NCI-H2029 (cell line): ENCODE data around the gene TMEM87B.
"Not testable (repeated sequence)": the region's sequence is repeated elsewhere in the genome, so short reads cannot be mapped to it uniquely, and the experiment has no call there.

Source experiments
- DNase-seq: peaks from one replicate; lab custom pipeline; 2025; lab: John Stamatoyannopoulos, UW

Gene TMEM87B

GRCh38 chr2:112073875-112074274, 18.8 kb downstream of the TMEM87B start:
- peak; percentile 41 for DNase-seq

- DNase-seq: no peak
Measured at GRCh38 chr2:112074506-112074905, 19.4 kb downstream of the TMEM87B start.

- no peak for DNase-seq
Measured at GRCh38 chr2:112075490-112076260, 20.6 kb downstream of the TMEM87B start.

- DNase-seq: no peak
Measured at GRCh38 chr2:112077814-112078213, 22.7 kb downstream of the TMEM87B start.

- DNase-seq: no peak
Measured at GRCh38 chr2:112081262-112081661, 26.2 kb downstream of the TMEM87B start.

- no peak for DNase-seq
Measured at GRCh38 chr2:112084689-112085374, 29.8 kb downstream of the TMEM87B start.

- DNase-seq: no peak
Measured at GRCh38 chr2:112085375-112085730, 30.3 kb downstream of the TMEM87B start.

GRCh38 chr2:112085916-112086669, 31.0 kb downstream of the TMEM87B start:
- DNase-seq: no peak

- DNase-seq: no peak
Measured at GRCh38 chr2:112087346-112088020, 32.4 kb downstream of the TMEM87B start.

GRCh38 chr2:112089375-112089774, 34.3 kb downstream of the TMEM87B start:
- DNase-seq: no peak

GRCh38 chr2:112092286-112093041, 37.4 kb downstream of the TMEM87B start:
- no peak for DNase-seq

- no peak for DNase-seq
Measured at GRCh38 chr2:112093216-112093615, 38.1 kb downstream of the TMEM87B start.

- DNase-seq: no peak
Measured at GRCh38 chr2:112095681-112096080, 40.6 kb downstream of the TMEM87B start.

GRCh38 chr2:112096098-112096497, 41.0 kb downstream of the TMEM87B start:
- no peak for DNase-seq

GRCh38 chr2:112108178-112108832, 53.2 kb downstream of the TMEM87B start:
- DNase-seq: no peak

- DNase-seq: no peak
Measured at GRCh38 chr2:112109278-112109677, 54.2 kb downstream of the TMEM87B start.

- no peak for DNase-seq
Measured at GRCh38 chr2:112110966-112111365, 55.9 kb downstream of the TMEM87B start.

GRCh38 chr2:112113354-112113753, 58.3 kb downstream of the TMEM87B start:
- not testable (repeated sequence) for DNase-seq

GRCh38 chr2:112118148-112118547, 63.1 kb downstream of the TMEM87B start:
- DNase-seq: no peak

- DNase-seq: peak; percentile 17
Measured at GRCh38 chr2:112121682-112122254, 66.7 kb downstream of the TMEM87B start.

- no peak for DNase-seq
Measured at GRCh38 chr2:112129060-112129459, 74.0 kb downstream of the TMEM87B start.
